ENCODE measurements around the gene RNF168.
"Not testable (repeated sequence)": the region's sequence is repeated elsewhere in the genome, so short reads cannot be mapped to it uniquely, and the experiment has no call there.

Gene RNF168

DNA sequence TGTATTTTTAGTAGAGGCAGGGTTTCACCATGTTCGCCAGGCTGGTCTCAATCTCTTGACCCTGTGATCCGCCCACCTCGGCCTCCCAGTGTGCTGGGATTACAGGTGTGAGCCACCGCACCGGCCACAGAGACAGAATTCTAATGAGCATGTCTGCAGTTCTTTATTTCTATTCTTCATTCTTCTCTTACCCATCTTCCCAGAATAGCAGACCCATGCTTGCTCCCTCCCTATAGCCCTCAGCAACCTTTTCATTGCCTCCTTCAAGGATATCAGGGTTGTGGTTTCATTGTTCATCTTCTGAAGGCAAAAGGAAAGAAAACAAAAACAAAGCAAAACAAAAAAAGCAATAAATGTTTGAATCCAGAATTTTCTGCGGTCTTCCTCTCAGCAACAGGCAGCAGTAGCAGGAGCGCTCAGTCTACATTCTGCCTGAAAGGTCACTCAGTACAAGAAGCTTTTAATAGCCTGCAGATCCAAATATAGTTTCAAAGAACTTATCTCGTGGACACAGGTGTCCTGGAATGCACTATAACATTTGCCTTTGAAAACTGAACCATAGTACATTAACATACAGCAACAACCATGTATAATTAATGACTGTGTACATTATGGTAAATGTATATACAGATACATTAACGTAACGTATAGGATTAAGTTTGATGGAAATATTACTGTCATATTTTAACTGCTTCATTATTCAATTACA lies 11.5 kb upstream of the RNF168 start, which contains the start of gene SMCO1:
SMCO1 (minus strand) TSS at position 434 of the 709 bp plus-strand sequence; CDS start at position 297, 137 bp downstream.
- no peak for DNase-seq

DNA sequence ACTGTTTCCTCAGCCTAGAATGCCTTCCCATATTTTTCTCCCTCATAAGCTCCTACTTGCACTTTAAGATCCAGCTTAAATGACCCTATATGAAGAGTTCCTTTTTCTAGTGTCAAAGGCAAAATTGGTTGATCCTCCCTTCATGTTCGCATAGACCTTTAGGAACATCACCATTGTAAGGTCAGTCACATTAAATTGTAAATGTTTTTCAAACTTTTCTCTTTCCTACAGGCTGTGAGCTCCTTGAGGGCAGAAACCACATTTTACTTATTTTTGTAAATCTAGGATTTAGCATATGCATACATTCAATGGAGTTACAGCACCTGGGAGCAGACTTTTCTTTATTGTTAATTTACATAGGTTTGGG lies 10.8 kb upstream of the RNF168 start:
- no peak for DNase-seq

DNA sequence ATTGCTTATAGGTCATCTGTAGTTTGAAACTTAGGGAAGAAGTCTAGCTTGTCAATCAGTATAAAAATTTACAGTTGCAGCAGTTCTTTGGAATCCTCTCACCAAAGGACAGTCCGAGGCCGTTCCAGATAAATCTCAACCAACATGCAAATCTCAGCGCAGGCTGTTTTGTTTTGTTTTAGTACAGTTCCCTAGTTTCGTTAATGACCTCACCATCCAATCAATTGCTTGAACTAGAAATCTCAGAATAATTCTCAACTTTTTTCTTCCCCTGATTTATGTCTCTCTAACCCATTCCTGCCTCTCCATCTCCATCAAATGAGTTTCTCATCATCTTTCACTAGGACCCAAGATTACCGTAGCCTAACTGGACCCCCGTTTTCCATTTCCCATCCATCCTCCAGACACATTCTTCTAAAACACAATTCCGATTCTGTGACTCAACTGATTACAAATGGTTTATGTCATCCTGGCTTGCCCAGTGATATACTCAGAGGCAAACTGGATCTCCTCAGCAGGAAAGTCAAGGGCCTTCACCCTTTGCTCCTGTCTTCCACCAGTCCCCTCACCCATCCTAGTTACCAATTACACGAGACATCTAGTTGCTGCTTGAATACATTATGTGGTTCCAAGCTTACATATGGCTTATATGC lies 10.3 kb upstream of the RNF168 start:
- DNase-seq: no peak

DNA sequence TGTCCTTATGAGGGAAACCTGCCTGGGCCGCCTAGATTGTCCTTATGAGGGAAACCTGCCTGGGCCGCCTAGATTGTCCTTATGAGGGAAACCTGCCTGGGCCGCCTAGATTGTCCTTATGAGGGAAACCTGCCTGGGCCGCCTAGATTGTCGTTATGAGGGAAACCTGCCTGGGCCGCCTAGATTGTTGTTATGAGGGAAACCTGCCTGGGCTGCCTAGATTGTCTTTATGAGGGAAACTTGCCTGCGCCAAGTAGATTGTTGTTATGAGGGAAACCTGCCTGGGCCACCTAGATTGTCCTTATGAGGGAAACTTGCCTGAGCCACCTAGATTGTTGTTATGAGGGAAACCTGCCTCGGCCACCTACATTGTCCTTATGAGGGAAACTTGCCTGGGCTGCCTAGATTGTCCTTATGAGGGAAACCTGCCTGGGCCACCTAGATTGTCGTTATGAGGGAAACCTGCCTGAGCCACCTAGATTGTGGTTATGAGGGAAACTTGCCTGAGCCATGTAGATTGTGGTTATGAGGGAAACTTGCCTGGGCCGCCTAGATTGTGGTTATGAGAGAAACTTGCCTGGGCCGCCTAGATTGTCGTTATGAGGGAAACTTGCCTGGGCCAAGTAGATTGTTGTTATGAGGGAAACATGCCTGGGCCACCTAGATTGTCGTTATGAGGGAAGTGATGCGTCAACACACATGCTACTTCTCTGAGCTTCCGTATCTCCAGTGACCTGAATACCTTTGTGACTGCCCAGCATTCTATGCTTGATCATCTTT lies 8.3 kb upstream of the RNF168 start:
- not testable (repeated sequence) for DNase-seq

- DNase-seq: not testable (repeated sequence)
These were observed 7.5 kb upstream of the RNF168 start for GRCh38 chr3:196511108-196511507.

GRCh38 chr3:196506687-196507086 lies 3.1 kb upstream of the RNF168 start:
- DNase-seq: no peak

- no peak for DNase-seq
These were observed 988 bp upstream of the RNF168 start for GRCh38 chr3:196504556-196504955.

GRCh38 chr3:196504077-196504398 lies 470 bp upstream of the RNF168 start:
- DNase-seq: not testable (repeated sequence)

GRCh38 chr3:196502775-196503195 lies 783 bp downstream of the RNF168 start:
- DNase-seq: peak; percentile 80

DNA sequence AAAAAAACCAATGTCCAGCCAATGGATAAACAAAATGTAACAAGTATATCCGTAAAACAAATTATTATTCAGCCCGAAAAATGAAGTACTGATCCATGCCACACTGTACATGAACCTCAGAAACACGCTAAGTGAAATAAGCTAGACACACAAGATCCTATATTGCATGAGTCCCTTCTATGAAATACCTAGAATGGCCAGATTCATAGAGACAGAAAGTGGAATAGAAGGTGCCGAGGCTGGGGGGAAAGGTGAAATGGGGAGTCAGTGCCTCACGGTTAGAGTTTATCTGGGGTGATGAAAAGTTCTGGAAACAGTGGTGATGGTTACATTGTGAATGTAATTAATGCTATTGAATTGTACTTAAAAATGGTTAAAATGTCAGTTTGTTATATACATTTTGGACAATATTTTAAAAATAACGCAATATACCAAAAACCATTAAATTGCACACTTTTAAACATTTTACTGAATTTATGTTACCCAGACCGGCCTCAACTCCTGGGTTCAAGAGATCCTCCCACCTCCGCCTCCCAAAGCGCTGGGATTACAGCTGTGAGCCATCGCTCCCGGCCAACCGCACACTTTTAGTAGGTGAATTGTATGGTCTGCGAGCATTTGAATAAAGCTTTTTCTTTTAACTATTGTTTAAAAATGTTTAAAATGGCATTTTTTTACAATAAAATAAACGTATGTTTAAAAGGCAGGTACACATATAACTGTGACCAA lies 2.1 kb downstream of the RNF168 start:
- no peak for DNase-seq

- no peak for DNase-seq
These were observed 3.6 kb downstream of the RNF168 start for GRCh38 chr3:196499807-196500524.

DNA sequence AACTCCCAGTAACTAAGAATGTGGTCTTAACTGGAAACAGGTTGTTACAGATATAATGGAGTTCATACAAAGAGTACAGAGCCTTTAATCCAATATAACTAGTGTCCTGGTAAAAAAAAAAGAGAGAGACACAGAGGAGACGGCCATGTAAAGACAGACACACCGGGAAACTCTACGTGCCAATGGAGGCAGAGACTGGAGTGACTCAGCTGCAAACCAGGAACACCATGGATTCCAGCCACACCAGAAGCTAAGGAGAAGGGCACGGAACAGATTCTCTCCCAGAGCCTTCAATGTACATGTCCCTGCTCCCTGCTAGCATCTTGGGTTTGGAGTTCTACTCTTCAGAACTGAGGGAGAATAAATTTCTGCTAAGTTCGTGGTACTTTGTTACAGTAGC lies 4.5 kb downstream of the RNF168 start:
- no peak for DNase-seq

- no peak for DNase-seq
These were observed 5.3 kb downstream of the RNF168 start for GRCh38 chr3:196498297-196498696.

DNA sequence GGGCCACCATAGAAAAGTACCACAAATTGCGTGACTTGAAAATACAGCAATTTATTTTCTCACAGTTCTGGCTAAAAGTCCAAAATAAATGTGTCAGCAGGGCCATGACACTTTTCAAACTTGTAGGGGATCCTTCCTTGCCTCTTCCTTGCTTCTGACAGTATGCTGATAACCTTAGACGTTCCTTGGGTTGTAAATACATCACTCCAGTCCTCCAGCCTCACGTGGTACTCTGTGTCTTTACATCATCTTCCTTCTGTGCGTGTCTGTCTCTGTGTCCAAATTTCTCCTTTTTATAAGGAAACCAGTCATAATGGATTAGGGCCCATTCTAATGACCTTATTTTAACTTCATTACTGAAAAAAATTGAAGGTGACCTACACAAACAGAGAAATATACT lies 7.4 kb downstream of the RNF168 start:
- DNase-seq: no peak

DNA sequence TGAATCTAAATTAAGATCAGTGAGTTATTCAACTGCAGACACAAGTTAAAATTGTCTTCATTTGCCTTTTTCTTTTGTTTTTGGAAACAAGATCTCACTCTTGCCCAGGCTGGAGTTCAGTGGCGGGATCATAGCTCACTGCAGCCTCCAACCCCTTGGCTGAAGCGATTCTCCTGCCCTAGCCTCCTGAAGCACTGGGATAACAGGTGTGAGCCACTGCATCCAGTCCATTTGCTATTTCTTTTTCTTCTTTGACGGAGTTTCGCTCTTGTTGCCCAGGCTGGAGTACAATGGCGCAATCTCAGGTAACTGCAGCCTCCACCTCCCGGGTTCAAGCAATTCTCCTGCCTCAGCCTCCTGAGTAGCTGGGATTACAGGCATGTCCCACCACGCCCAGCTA lies 10.3 kb downstream of the RNF168 start:
- DNase-seq: no peak

GRCh38 chr3:196492080-196492479 lies 11.5 kb downstream of the RNF168 start:
- no peak for DNase-seq

- no peak for DNase-seq
These were observed 13.8 kb downstream of the RNF168 start for GRCh38 chr3:196489747-196490146.

- DNase-seq: no peak
These were observed 17.3 kb downstream of the RNF168 start for GRCh38 chr3:196486263-196486662.

DNA sequence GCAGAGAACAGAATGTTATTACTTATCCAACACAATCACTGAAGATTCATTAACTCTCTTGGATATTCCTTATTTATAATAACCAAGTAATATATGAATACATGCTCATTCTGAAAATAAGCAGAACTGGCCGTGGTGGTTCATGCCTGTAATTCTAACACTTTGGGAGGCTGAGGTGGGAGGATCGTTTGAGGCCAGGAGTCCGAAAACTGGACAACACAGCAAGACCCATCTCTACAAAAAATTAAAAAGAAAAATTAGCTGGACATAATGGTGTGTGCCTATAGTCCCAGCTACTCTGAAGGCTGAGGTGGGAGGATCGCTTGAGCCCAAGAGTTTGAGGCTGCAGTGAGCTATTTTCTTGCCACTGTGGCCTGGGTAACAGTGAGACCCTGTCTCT lies 25.9 kb downstream of the RNF168 start:
- no peak for DNase-seq

DNA sequence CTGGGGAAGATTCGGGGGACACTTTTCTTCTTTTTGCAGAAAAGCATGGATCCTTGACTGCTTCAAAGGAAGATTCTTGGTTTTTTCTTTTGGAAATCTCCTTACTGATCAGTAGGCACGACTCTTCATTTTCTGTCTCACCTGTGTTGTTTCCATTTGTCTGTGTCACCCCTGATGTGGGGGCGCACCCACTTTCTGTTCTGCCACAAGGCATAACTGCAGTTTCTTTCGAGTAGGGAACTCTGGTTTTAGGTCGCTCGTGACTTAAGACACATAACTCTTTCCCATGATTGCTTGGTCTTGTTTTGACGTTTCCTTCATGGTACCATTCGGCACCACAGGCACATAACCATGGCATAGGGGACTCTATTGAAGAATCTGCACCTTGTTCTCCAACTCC lies 31.3 kb downstream of the RNF168 start:
- no peak for DNase-seq

GRCh38 chr3:196471551-196471950 lies 32.0 kb downstream of the RNF168 start:
- no peak for DNase-seq

- DNase-seq: not testable (repeated sequence)
These were observed 33.4 kb downstream of the RNF168 start for GRCh38 chr3:196470182-196470581.

DNA sequence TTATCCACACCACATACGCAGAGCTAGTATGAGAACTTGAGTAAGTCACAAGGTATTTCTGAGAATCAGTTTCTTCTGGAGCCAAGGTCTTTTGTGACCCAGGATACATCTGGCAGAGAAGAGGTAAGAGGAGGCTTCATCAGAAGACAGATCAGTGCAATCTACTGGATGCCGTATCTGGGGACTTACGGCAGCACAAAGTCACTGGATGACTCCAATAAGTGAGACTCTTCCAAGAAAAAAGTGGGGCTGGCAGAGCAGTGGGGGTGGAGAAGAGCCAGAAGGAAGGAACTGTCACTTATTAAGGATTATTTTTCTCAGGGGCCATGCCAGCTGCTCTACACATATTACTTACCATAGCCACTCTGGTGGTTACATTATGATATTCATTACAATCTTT lies 39.8 kb downstream of the RNF168 start:
- no peak for DNase-seq
